ENCODE results near the gene KIAA0232. TPM values are rescaled to one million over a fixed set of nuclear protein-coding genes. Genes with fewer than 3 reads are reported as not detected.

Gene KIAA0232
- total RNA-seq, 6 experiments from 2014 or later = 12.0 to 23.8 (median 16.5) TPM

GRCh38 chr4:6772223-6772928 is 10.2 kb upstream of the KIAA0232 start:
- Histone ChIP-seq H3K4me1 (peaks cover 0 to 23% (median 0%) of the 10 kb centered on the region in 4 donors), H3K36me3 (no peaks in the 10 kb centered on the region), H3K9me3 (no peaks in the 10 kb centered on the region), H3K27ac (peak overlapping the region in 1 of 3 donors; percentile 55), H3K4me3 (no peak overlapping the region), H3K27me3 (no peaks in the 10 kb centered on the region)
- intact Hi-C loops (cut with DNase I) = no loop called here
- 82% methylated on average over 3 of the region's 10 CpGs for WGBS (ENCODE audit: insufficient coverage, low coverage, low lambda C conversion rate, missing lambda C conversion rate)
- no peak for DNase-seq
- no peak for ATAC-seq
- TF ChIP-seq POLR2A (IDR thresholded peaks at IDR 0.05) (no peak), CTCF (IDR thresholded peaks at IDR 0.05) (no peak)

- H3K4me3 ChIP-seq = no peak overlapping the region
- peaks cover 0 to 23% (median 0%) of the 10 kb centered on the region in 4 donors for H3K4me1 ChIP-seq
- intact Hi-C loops (cut with DNase I) = no loop called here
- no peaks in the 10 kb centered on the region for H3K27me3 ChIP-seq
- no peaks in the 10 kb centered on the region for H3K36me3 ChIP-seq
- peak overlapping the region in 2 of 3 donors; percentile 46 to 55 for H3K27ac ChIP-seq
- TF ChIP-seq POLR2A (IDR thresholded peaks at IDR 0.05) = no peak
- no peak for TF ChIP-seq CTCF (IDR thresholded peaks at IDR 0.05)
- no peak for ATAC-seq
- H3K9me3 ChIP-seq = no peaks in the 10 kb centered on the region
- 70% methylated on average over 2 of the region's 6 CpGs for WGBS (ENCODE audit: insufficient coverage, low coverage, low lambda C conversion rate, missing lambda C conversion rate)
- no peak for DNase-seq
Observed at GRCh38 chr4:6773106-6773505, 9.4 kb upstream of the KIAA0232 start.

- Histone ChIP-seq H3K9me3 (no peaks in the 10 kb centered on the region), H3K4me3 (peak overlapping the region in 1 of 3 donors; percentile 23), H3K27me3 (no peaks in the 10 kb centered on the region), H3K36me3 (no peaks in the 10 kb centered on the region), H3K27ac (peak overlapping the region in 2 of 3 donors; percentile 54 to 55), H3K4me1 (peaks cover 0 to 23% (median 0%) of the 10 kb centered on the region in 4 donors)
- 45% methylated on average over 15 of the region's 16 CpGs for WGBS (ENCODE audit: insufficient coverage, low coverage, low lambda C conversion rate, missing lambda C conversion rate)
- peak in 2 of 3 donors; percentile 33 to 79 for DNase-seq
- peak; percentile 73 to 91 (median 78) for ATAC-seq
- intact Hi-C loops (cut with DNase I) = no loop called here
- TF ChIP-seq POLR2A (IDR thresholded peaks at IDR 0.05) (no peak), CTCF (IDR thresholded peaks at IDR 0.05) (no peak)
Observed at GRCh38 chr4:6773616-6774540, 8.6 kb upstream of the KIAA0232 start.

- DNase-seq (no peak), ATAC-seq (no peak)
- no peak overlapping the region for H3K27ac ChIP-seq
- H3K27me3 ChIP-seq = no peaks in the 10 kb centered on the region
- H3K9me3 ChIP-seq = no peaks in the 10 kb centered on the region
- no peak for TF ChIP-seq CTCF (IDR thresholded peaks at IDR 0.05)
- WGBS (ENCODE audit: insufficient coverage, low coverage, low lambda C conversion rate, missing lambda C conversion rate) = 48% methylated on average over 2 of the region's 7 CpGs
- peaks cover 0 to 34% (median 2%) of the 10 kb centered on the region in 4 donors for H3K4me1 ChIP-seq
- H3K36me3 ChIP-seq = no peaks in the 10 kb centered on the region
- intact Hi-C loops (cut with DNase I) = no loop called here
- H3K4me3 ChIP-seq = no peak overlapping the region
Observed at GRCh38 chr4:6775746-6776145, 6.8 kb upstream of the KIAA0232 start.

Measured in right lobe of liver (tissue), 6 donors.